HG03432 (cell line): ENCODE measurements around the gene SLX9.
"Not testable (repeated sequence)": the region's sequence is repeated elsewhere in the genome, so short reads cannot be mapped to it uniquely, and the experiment has no call there.

ENCODE experiments used
- ATAC-seq: cut with Tn5 transposase; IDR thresholded peaks from one replicate; pipeline ENCODE4 v1.9.1; 2021; ENCODE audit warnings: mild to moderate bottlenecking, moderate library complexity; ENCODE audit not compliant: unreplicated experiment

The SLX9 gene

GRCh38 chr21:44901391-44902074, 38.3 kb upstream of the SLX9 start:
- ATAC-seq: no peak

DNA sequence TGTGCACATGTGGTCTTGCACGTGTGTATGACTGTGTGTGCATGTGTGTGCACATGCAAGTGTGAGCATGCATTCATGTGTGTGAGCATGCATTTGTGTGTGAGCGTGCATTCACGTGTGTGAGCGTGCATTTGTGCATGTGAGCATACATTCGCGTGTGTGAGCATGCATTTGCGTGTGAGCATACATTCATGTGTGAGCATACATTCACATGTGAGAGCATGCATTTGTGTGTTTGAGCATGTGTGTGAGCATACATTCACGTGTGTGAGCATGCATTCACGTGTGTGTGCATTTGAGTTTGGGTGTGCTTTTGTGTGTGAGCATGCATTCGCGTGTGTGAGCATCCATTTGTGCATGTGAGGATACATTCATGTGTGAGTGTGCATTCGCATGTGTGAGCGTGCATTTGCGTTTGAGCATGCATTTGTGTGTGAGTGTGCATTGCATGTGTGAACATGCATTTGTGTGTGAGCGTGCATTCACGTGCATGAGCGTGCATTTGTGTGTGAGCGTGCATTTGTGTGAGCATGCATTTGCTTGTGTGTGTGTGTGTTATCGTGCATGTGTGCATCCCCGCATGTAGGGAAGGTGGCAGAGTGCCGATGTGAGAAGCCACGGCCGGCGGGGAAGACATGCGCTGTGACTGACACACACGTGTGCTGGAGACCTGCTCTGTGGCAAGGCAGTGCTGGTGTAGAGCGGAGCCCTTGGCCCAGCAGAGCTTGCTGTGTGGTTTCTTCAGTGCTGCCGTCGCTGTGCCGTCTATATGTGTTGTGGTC, 37.4 kb upstream of the SLX9 start:
- ATAC-seq: no peak

- ATAC-seq: no peak
These were observed 36.7 kb upstream of the SLX9 start for GRCh38 chr21:44903050-44903685.

GRCh38 chr21:44903689-44904088, 36.1 kb upstream of the SLX9 start:
- no peak for ATAC-seq

GRCh38 chr21:44904141-44904923, 35.5 kb upstream of the SLX9 start:
- no peak for ATAC-seq

DNA sequence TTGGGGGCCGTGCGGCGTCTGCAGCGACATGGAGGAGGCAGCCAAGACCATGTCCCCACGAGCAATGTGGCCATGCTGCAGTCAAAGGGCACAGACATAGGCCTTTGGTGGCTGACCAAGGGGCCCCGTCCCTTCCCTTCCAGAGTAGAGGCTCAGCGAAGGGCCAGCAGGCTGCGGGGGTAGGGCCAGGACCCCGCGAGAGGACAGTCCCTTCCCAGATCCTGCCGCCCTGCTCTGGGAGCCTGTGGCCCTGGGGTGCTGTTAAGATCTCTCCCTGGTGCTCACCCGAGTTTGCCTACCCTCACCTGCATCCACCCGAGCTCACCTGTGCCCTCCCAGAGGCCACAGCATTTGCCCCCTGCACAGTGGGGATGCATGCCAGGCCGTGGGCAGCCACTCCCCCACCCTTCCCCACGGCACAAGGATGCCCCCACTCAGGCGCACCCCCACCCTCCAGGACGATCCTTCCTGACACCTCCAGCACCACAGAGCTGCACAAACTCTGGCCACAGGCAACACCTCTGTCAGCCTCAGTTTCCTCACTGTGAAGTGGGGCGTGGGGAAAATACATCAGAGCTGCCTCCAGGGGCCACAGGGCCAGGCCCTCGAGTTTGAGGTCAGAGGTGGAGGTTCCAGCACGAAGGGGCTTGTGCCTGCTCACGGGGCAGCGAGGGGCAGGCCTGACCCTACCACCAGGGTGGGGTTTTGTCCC, 34.7 kb upstream of the SLX9 start:
- no peak for ATAC-seq

- ATAC-seq: no peak
These were observed 34.1 kb upstream of the SLX9 start for GRCh38 chr21:44905728-44906090.

DNA sequence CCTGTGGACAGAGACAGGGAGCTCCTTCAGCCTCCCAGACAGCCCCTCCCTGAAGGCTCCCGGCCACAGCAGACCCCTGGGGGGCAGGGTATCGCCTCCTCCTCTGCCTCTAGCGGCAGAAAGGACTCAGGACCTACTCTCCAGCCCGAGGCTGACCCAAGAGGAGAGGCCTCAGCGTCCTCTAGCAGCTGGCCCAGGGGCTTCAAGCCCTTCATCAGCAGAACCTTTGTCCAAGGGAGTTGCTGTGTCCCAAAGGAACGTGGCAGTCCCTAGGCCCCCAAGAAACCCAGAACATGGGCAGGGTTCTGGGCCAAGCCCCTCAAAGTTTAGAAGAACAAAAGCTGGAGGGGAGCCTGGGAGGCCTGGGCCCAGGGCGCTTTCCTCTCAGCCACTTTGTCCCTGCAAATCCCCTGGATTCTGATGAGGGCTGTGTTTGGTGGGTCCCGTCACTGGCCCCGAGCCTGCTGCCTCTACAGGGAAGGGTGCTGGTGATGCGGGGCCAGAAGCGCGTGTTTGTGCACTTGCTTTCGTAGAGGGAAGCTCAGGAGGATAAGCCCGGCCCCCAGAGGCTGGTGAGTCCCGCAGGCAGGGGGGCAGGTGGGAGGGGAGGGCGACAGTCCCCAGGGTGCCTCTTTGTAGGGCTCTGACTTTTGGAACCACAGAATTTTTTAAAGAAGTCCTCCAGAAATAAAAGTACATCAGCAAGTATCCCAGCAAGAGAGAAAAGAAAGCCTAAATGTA, 32.4 kb upstream of the SLX9 start:
- ATAC-seq: no peak

GRCh38 chr21:44907966-44908895, 31.6 kb upstream of the SLX9 start:
- no peak for ATAC-seq

DNA sequence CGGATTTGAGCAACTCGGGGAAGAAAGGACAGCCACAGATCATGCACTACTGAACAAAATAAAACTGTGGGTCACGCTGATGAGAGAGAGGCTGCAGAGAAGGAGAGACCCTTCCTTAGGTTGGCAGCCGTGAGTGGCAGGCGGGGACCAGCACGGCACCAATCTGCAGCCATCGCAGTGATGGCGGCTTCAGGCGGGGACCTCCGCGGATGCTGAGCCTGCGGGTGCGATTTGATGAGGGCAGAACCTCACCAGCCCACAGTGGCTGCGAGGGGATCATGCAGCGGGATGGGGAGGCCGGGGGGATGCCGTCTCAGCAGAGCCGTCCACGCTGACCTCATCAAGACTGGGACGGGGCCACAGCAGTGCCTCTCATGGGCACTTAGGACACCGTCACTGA, 30.9 kb upstream of the SLX9 start:
- no peak for ATAC-seq

- no peak for ATAC-seq
These were observed 30.1 kb upstream of the SLX9 start for GRCh38 chr21:44909719-44910118.

- no peak for ATAC-seq
These were observed 29.4 kb upstream of the SLX9 start for GRCh38 chr21:44910229-44911067.

DNA sequence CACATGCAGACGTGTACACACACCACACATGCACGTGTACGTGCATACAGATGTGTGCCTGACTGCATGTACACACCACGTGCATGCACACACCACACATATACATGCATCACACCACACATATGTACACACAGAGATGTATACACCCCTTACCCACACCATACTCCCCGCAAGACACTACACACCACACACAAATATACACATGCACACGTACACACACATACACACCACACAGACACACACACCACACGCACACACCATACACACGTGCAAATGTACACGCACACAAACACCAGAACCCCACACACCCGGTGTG, 28.8 kb upstream of the SLX9 start:
- ATAC-seq: no peak

- ATAC-seq: peak; percentile 56
These were observed 28.3 kb upstream of the SLX9 start for GRCh38 chr21:44911384-44912157.

- ATAC-seq: no peak
These were observed 27.7 kb upstream of the SLX9 start for GRCh38 chr21:44912158-44912473.

DNA sequence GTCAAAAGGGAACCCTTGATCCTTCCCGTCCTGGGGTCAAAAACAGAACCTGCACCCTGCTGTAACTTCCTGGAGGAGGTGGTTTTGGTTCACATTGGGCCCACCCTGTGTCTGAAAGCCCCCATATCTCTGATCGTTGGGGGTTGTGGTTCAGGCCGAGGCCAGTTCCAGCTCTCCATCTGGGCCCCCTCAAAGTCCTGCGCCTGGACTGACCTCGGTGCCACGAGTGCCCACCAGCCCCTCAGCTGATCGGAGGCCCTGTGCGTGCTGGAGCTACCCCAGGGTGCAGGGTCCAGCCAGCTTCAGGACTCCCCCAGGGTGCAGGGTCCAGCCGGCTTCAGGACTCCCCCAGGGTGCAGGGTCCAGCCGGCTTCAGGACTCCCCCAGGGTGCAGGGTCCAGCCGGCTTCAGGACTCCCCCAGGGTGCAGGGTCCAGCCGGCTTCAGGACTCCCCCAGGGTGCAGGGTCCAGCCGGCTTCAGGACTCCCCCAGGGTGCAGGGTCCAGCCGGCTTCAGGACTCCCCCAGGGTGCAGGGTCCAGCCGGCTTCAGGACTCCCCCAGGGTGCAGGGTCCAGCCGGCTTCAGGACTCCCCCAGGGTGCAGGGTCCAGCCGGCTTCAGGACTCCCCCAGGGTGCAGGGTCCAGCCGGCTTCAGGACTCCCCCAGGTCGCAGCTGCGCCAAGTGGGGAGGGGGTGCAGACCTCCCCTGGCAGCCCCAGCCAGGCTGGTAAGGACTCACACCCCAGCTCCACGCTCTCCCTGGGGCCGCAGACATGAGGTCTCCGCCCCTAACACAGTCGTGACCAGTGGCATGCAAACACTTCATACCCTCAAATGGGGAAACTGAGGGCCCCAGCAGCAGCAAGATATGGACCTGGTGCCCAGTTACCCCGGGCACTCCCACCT, 27.1 kb upstream of the SLX9 start:
- ATAC-seq: not testable (repeated sequence)
